Testis (tissue), 2 donors: ENCODE measurements around the gene SH3BP1.

Experiments used
- POLR2A ChIP-seq: fragments of 450-650 bp; IDR thresholded peaks from one replicate; pipeline ENCODE4 v1.6.1; 2017; ENCODE audit warnings: antibody characterized with exemption, mild to moderate bottlenecking, moderate library complexity
- TF ChIP-seq, protein P1 (sequence below), 3 experiments: fragments of 450-650 bp in 2 of 3; fragments of 200-600 bp in 1 of 3; sonication (generic) in 1 of 3; IDR thresholded peaks; one replicate each; pipeline ENCODE4 v1.5.1; 2016 to 2019; ENCODE audit warnings: antibody characterized with exemption in 3 of 3, mild to moderate bottlenecking in 2 of 3, moderate library complexity in 1 of 3

DNA sequence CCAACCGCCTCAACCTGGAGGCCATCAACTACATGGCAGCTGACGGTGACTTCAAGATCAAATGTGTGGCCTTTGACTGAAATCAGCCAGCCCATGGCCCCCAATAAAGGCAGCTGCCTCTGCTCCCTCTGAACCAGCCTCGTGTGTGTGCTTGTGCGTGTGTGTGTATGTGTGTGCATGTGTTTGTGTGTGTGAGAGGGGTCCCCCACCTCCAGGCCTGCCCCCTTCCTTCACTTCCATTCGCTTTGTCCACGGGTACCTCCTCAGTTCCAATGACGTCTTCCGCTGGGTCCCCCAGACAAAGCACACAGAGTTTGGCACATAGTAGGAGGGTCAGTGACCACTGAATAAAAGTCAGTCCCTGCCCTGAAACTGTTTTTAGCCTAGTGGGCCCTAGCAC lies 40.2 kb downstream of the SH3BP1 start:
- TF ChIP-seq, protein P1, sequence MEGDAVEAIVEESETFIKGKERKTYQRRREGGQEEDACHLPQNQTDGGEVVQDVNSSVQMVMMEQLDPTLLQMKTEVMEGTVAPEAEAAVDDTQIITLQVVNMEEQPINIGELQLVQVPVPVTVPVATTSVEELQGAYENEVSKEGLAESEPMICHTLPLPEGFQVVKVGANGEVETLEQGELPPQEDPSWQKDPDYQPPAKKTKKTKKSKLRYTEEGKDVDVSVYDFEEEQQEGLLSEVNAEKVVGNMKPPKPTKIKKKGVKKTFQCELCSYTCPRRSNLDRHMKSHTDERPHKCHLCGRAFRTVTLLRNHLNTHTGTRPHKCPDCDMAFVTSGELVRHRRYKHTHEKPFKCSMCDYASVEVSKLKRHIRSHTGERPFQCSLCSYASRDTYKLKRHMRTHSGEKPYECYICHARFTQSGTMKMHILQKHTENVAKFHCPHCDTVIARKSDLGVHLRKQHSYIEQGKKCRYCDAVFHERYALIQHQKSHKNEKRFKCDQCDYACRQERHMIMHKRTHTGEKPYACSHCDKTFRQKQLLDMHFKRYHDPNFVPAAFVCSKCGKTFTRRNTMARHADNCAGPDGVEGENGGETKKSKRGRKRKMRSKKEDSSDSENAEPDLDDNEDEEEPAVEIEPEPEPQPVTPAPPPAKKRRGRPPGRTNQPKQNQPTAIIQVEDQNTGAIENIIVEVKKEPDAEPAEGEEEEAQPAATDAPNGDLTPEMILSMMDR (IDR thresholded peaks at IDR 0.05) = no peak
- no peak for TF ChIP-seq POLR2A
